Calu3 (cell line): ENCODE data around the gene EZR. TPM values are rescaled to one million over a fixed set of nuclear protein-coding genes. Genes with fewer than 3 reads are reported as not detected.

Source experiments
- BruUV-seq: library from RNA; stranded (reverse); fragments of 400-500 nt; replicated peaks from 2 replicates; lab custom pipeline; 2021; lab: Mats Ljungman, UMichigan
- CTCF ChIA-PET: fragments of 300-600 bp; sonication (Branson Sonifier 250); formaldehyde crosslinking; loops from one replicate; lab custom pipeline; 2022; ENCODE audit warnings: antibody characterized with exemption; lab: Charles Lee
- DNase-seq: peaks from one replicate; pipeline ENCODE4 v3.0.0; 2022
- H3K27ac Mint-ChIP-seq: one replicate; pipeline ENCODE4 v1.8.0; 2022; ENCODE audit warnings: mixed read lengths; ENCODE audit not compliant: unreplicated experiment
- H3K27me3 Mint-ChIP-seq: one replicate; pipeline ENCODE4 v1.8.0; 2022; ENCODE audit warnings: mixed read lengths; ENCODE audit not compliant: unreplicated experiment
- H3K36me3 Mint-ChIP-seq: one replicate; pipeline ENCODE4 v1.8.0; 2022; ENCODE audit warnings: mild to moderate bottlenecking, moderate library complexity, mixed read lengths; ENCODE audit not compliant: insufficient read depth, unreplicated experiment
- H3K4me1 Mint-ChIP-seq: one replicate; pipeline ENCODE4 v1.8.0; 2022; ENCODE audit warnings: mild to moderate bottlenecking, low read depth, mixed read lengths; ENCODE audit not compliant: unreplicated experiment
- H3K4me3 Mint-ChIP-seq: one replicate; pipeline ENCODE4 v1.8.0; 2022; ENCODE audit warnings: mild to moderate bottlenecking, low read depth, moderate library complexity, mixed read lengths; ENCODE audit not compliant: unreplicated experiment
- H3K9me3 Mint-ChIP-seq: one replicate; pipeline ENCODE4 v1.8.0; 2022; ENCODE audit warnings: low read depth, mixed read lengths; ENCODE audit not compliant: unreplicated experiment
- CTCF ChIP-seq: fragments of 200-600 bp; IDR thresholded peaks from one replicate; pipeline ENCODE4 v1.8.0; 2022; ENCODE audit warnings: antibody characterized with exemption; ENCODE audit not compliant: unreplicated experiment
- intact Hi-C: fragments of 100-400 bp; cut with micrococcal nuclease; formaldehyde crosslinking; loops from one replicate; pipeline ENCODE4 v1.10.0; 2022; ENCODE audit not compliant: unreplicated experiment
- total RNA-seq: library from RNA; stranded (reverse); gene quantifications from 2 replicates; pipeline ENCODE4 v1.2.3, GENCODE V29; 2022

EZR gene
- total RNA-seq, 1 experiment from 2014 or later: 935 TPM

GRCh38 chr6:158865769-158866168 is 46.6 kb upstream of the EZR start:
- intact Hi-C loops: loop anchor here (5.0 kb wide), 3 partner anchors 48 to 133 kb away; partner anchors contain the start of gene EZR
- H3K27me3 Mint-ChIP-seq: no peaks in the 10 kb centered on the region
- no TSS peak for BruUV-seq
- H3K9me3 Mint-ChIP-seq: peaks cover 9% of the 10 kb centered on the region
- H3K27ac Mint-ChIP-seq: peak overlapping the region; percentile 99
- CTCF ChIA-PET: interaction anchor here (1.3 kb wide), 1 partner anchor 33 kb away, joined by 3 read pairs; no protein-coding TSS in a partner anchor
- DNase-seq: no peak
- no peak overlapping the region for H3K4me3 Mint-ChIP-seq
- H3K36me3 Mint-ChIP-seq: peaks cover 43% of the 10 kb centered on the region
- no peak for TF ChIP-seq CTCF
- peaks cover 46% of the 10 kb centered on the region for H3K4me1 Mint-ChIP-seq

- no peak overlapping the region for H3K4me3 Mint-ChIP-seq
- no peak for DNase-seq
- CTCF ChIA-PET: no interaction called here
- peaks cover 34% of the 10 kb centered on the region for H3K4me1 Mint-ChIP-seq
- H3K36me3 Mint-ChIP-seq: peaks cover 22% of the 10 kb centered on the region
- H3K9me3 Mint-ChIP-seq: peaks cover 9% of the 10 kb centered on the region
- H3K27me3 Mint-ChIP-seq: no peaks in the 10 kb centered on the region
- TF ChIP-seq CTCF: no peak
- BruUV-seq: no TSS peak
- intact Hi-C loops: no loop called here
- H3K27ac Mint-ChIP-seq: no peak overlapping the region
Measured at GRCh38 chr6:158863646-158864045, 44.5 kb upstream of the EZR start.

GRCh38 chr6:158861686-158862381 is 42.7 kb upstream of the EZR start:
- no peak overlapping the region for H3K4me3 Mint-ChIP-seq
- peak overlapping the region; percentile 25 for H3K27ac Mint-ChIP-seq
- H3K27me3 Mint-ChIP-seq: no peaks in the 10 kb centered on the region
- no peak for DNase-seq
- TF ChIP-seq CTCF: no peak
- peaks cover 32% of the 10 kb centered on the region for H3K4me1 Mint-ChIP-seq
- CTCF ChIA-PET: no interaction called here
- H3K36me3 Mint-ChIP-seq: peaks cover 10% of the 10 kb centered on the region
- peaks cover 9% of the 10 kb centered on the region for H3K9me3 Mint-ChIP-seq
- intact Hi-C loops: no loop called here
- no TSS peak for BruUV-seq

GRCh38 chr6:158860279-158860865 is 41.2 kb upstream of the EZR start:
- CTCF ChIA-PET: no interaction called here
- Mint-ChIP-seq H3K4me1 (peaks cover 38% of the 10 kb centered on the region), H3K27ac (no peak overlapping the region), H3K36me3 (peaks cover 10% of the 10 kb centered on the region), H3K27me3 (no peaks in the 10 kb centered on the region), H3K9me3 (peaks cover 9% of the 10 kb centered on the region), H3K4me3 (no peak overlapping the region)
- intact Hi-C loops: no loop called here
- no peak for TF ChIP-seq CTCF
- BruUV-seq: no TSS peak
- no peak for DNase-seq
